DMS53 (cell line): ENCODE data around the gene COMMD10.
"Not testable (repeated sequence)": the region's sequence is repeated elsewhere in the genome, so short reads cannot be mapped to it uniquely, and the experiment has no call there.

Experiments used
- DNase-seq: peaks from one replicate; lab custom pipeline; 2025; lab: John Stamatoyannopoulos, UW

The COMMD10 gene

GRCh38 chr5:116084871-116085715 is at the start of gene COMMD10:
Gene COMMD10, plus strand, starts transcription at chr5:116085025.
- DNase-seq, result peak; percentile 87

GRCh38 chr5:116035123-116035522 is 49.7 kb upstream of the COMMD10 start:
- no peak for DNase-seq

- peak; percentile 31 for DNase-seq
These were observed 47.5 kb upstream of the COMMD10 start for GRCh38 chr5:116037236-116037822.

GRCh38 chr5:116038817-116039216 is 46.0 kb upstream of the COMMD10 start:
- DNase-seq, result no peak

- no peak for DNase-seq
These were observed 42.5 kb upstream of the COMMD10 start for GRCh38 chr5:116042375-116042774.

GRCh38 chr5:116044073-116044472 is 40.8 kb upstream of the COMMD10 start:
- no peak for DNase-seq

- DNase-seq, result no peak
These were observed 39.0 kb upstream of the COMMD10 start for GRCh38 chr5:116045821-116046220.

- DNase-seq, result peak; percentile 12
These were observed 38.6 kb upstream of the COMMD10 start for GRCh38 chr5:116046261-116046660.

- DNase-seq, result no peak
These were observed 38.0 kb upstream of the COMMD10 start for GRCh38 chr5:116046823-116047222.

GRCh38 chr5:116058346-116058936 is 26.4 kb upstream of the COMMD10 start:
- no peak for DNase-seq

GRCh38 chr5:116062352-116062751 is 22.5 kb upstream of the COMMD10 start:
- DNase-seq, result peak; percentile 9

GRCh38 chr5:116063950-116064349 is 20.9 kb upstream of the COMMD10 start:
- DNase-seq, result no peak

- DNase-seq, result peak; percentile 74
These were observed 16.7 kb upstream of the COMMD10 start for GRCh38 chr5:116068028-116068632.

GRCh38 chr5:116071211-116071610 is 13.6 kb upstream of the COMMD10 start:
- no peak for DNase-seq

- DNase-seq, result no peak
These were observed 9.5 kb upstream of the COMMD10 start for GRCh38 chr5:116075191-116075831.

- no peak for DNase-seq
These were observed 8.3 kb upstream of the COMMD10 start for GRCh38 chr5:116076496-116076895.

- DNase-seq, result no peak
These were observed 6.6 kb upstream of the COMMD10 start for GRCh38 chr5:116078199-116078598.

- peak; percentile 57 for DNase-seq
These were observed 536 bp upstream of the COMMD10 start for GRCh38 chr5:116084287-116084691.

GRCh38 chr5:116086309-116086708 is 1.5 kb downstream of the COMMD10 start:
- not testable (repeated sequence) for DNase-seq

- DNase-seq, result no peak
These were observed 3.2 kb downstream of the COMMD10 start for GRCh38 chr5:116088062-116088461.

GRCh38 chr5:116090302-116090701 is 5.5 kb downstream of the COMMD10 start:
- no peak for DNase-seq

- no peak for DNase-seq
These were observed 6.6 kb downstream of the COMMD10 start for GRCh38 chr5:116091416-116091815.
